Brain microvascular endothelial cell (primary cell): ENCODE measurements around the gene PLXNA1.

Experiments used
- DNase-seq: peaks from one replicate; pipeline ENCODE4 v3.0.0-alpha.2; 2020
- H3K27ac ChIP-seq: fragments of 250-450 bp; sonication (Bioruptor Pico); 2 replicates; pipeline ENCODE4 v1.5.1; 2020; ENCODE audit warnings: mild to moderate bottlenecking, moderate library complexity
- H3K27me3 ChIP-seq: fragments of 250-450 bp; sonication (Bioruptor Pico); replicated peaks from 2 replicates; pipeline ENCODE4 v1.5.1; 2020; ENCODE audit warnings: mild to moderate bottlenecking
- H3K36me3 ChIP-seq: fragments of 250-450 bp; sonication (Bioruptor Pico); replicated peaks from 2 replicates; pipeline ENCODE4 v1.5.1; 2020; ENCODE audit warnings: mild to moderate bottlenecking
- H3K4me3 ChIP-seq: 2 replicates; pipeline ENCODE4 v1.5.1; 2011; ENCODE audit warnings: low read depth, mild to moderate bottlenecking, control low read depth, low read length, moderate library complexity
- in situ Hi-C: cut with HindIII; loops from 2 replicates; pipeline ENCODE4 v1.10.0; 2017; ENCODE audit warnings: low sequenced_read_pairs, low pct_ligation_motif_present
- TF ChIP-seq, protein P1 (sequence below): IDR thresholded peaks from 2 replicates; pipeline ENCODE4 v1.5.1; 2011; ENCODE audit warnings: low read depth, mild to moderate bottlenecking, moderate library complexity, low read length, control low read depth, inconsistent platforms; ENCODE audit errors: missing control alignments

Gene PLXNA1

DNA sequence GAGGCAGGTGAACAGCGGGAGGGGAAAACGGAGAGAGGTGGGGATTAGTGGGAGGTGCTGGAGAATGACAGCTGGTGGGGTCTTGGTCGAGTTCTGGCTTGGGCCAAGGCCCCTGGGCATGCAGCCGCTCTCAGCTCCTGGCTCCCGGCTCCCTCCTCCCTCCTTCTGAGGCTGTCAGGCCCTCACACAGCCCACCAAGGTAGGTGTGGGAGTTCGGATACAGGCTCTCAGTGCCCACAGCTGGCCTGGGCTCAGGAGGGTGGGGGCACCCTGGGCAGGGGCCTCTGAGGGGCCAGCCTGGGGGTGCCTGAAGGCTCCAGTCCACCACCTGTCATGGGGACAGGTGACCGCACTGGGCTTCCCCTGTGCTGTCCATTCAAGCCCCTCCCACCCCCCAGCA is 39.9 kb downstream of the PLXNA1 start:
- no peak overlapping the region for H3K4me3 ChIP-seq
- no peaks in the 10 kb centered on the region for H3K27me3 ChIP-seq
- H3K36me3 ChIP-seq = peaks cover 50% of the 10 kb centered on the region
- no peak for DNase-seq
- in situ Hi-C loops = no loop called here
- H3K27ac ChIP-seq = no peak overlapping the region
- TF ChIP-seq, protein P1, sequence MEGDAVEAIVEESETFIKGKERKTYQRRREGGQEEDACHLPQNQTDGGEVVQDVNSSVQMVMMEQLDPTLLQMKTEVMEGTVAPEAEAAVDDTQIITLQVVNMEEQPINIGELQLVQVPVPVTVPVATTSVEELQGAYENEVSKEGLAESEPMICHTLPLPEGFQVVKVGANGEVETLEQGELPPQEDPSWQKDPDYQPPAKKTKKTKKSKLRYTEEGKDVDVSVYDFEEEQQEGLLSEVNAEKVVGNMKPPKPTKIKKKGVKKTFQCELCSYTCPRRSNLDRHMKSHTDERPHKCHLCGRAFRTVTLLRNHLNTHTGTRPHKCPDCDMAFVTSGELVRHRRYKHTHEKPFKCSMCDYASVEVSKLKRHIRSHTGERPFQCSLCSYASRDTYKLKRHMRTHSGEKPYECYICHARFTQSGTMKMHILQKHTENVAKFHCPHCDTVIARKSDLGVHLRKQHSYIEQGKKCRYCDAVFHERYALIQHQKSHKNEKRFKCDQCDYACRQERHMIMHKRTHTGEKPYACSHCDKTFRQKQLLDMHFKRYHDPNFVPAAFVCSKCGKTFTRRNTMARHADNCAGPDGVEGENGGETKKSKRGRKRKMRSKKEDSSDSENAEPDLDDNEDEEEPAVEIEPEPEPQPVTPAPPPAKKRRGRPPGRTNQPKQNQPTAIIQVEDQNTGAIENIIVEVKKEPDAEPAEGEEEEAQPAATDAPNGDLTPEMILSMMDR = no peak

DNA sequence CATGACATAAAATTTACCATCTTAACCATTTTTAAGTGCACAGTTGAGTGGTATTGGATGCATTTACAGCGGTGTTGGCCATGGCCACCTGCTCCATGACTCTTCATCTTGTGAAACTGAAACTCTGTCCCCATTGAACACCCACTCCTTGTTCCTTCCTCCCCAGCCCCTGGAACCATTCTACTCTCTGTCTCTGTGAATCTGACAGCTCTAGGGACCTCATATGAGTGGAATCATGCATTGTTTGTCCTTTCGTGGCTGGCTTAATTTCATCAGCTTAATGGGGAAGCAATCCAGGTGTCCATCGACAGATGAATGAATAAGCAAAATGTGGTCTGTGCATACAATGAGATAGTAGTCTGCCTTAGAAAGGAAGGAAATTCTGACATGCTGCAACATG is 42.5 kb downstream of the PLXNA1 start:
- DNase-seq = no peak
- peaks cover 50% of the 10 kb centered on the region for H3K36me3 ChIP-seq

DNA sequence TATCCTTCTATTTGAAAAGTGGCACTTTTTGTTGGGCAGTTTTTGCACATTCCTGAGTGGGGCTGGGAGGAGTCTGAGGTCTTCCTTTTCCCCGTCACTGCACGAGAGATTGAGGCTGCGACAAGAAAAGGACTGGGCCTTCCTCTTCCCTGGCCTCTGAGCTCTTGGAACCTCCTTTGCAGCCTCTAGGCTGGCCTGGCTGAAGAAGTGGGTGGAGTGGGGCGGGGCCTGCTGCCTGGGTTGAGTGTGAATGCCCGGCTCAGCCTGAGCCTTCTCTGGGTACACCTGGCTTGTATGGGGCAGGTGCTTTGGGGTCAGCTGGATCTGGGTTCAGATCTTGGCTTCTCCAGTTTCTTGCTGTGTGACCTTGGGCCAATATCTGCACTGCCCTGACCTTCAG is 43.1 kb downstream of the PLXNA1 start:
- DNase-seq = no peak
- TF ChIP-seq, protein P1 = no peak
- Histone ChIP-seq H3K27me3 (no peaks in the 10 kb centered on the region), H3K4me3 (no peak overlapping the region), H3K27ac (no peak overlapping the region), H3K36me3 (peaks cover 52% of the 10 kb centered on the region)
- in situ Hi-C loops = no loop called here

More for the DNA sequence above, 42.5 kb downstream of the PLXNA1 start:
- Histone ChIP-seq H3K27me3 (no peaks in the 10 kb centered on the region), H3K4me3 (no peak overlapping the region), H3K27ac (no peak overlapping the region)
- TF ChIP-seq, protein P1 = no peak
- in situ Hi-C loops = no loop called here

DNA sequence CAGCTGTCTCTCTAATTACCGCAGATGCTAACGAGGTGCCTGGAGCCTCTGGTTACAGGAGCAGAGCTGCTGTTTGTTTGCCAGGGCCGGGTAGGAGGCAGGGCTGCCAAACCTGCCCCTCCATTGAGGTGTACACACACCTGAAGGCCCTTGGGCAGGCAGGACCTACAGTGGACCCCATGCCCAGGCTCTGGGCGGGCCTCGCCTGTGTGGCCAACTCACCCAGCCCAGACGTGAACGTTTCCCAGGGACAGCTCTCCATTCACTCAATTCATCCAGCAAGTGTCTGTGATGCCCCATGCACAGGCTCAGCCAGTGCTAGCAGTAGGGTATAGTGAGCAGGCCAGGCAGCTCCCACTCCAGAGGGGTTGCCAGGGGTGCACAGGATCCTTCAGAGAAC is 43.7 kb downstream of the PLXNA1 start:
- peaks cover 48% of the 10 kb centered on the region for H3K36me3 ChIP-seq
- H3K4me3 ChIP-seq = no peak overlapping the region
- TF ChIP-seq, protein P1 = no peak
- no peak for DNase-seq
- no peaks in the 10 kb centered on the region for H3K27me3 ChIP-seq
- in situ Hi-C loops = no loop called here
- no peak overlapping the region for H3K27ac ChIP-seq

DNA sequence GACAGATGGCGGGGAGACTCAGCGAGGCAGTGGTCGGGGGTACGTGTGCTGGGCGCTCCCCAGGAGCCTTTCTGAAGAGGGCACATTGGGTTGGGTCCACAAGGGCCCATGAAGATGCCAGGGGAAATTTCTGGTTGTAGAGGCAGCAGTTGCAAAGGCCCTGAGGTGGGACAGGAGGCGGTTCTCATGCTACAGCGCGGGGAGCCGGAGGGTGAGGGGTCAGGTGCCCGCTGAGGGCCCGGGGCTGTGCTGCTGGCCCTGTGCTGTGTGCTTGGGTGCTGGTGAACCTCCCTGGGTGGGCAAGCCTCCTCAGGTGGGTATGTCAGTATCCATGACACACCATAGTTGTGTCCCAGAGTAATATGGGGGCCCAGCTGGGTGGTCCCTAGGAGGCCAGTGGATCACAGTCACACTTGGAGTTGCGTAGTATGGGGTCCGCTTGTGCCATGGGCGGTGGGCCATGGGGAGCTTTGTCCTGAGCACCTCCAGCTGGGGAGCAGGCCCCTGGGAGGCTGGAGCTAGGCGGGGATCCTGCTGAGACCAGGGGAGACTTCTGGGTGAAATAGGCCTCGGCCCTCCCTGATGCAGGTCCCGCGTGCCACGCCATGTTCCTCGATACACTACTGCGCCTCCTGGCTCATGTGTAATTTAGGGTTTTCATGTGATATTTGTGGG is 44.3 kb downstream of the PLXNA1 start:
- DNase-seq = no peak
- Histone ChIP-seq H3K27ac (no peak overlapping the region), H3K36me3 (peaks cover 49% of the 10 kb centered on the region), H3K27me3 (no peaks in the 10 kb centered on the region), H3K4me3 (no peak overlapping the region)
- in situ Hi-C loops = no loop called here
- TF ChIP-seq, protein P1 = no peak
